GM18870 (cell line): ENCODE data around the gene ARHGEF11.

Experiments used
- ATAC-seq: cut with Tn5 transposase; IDR thresholded peaks from one replicate; pipeline ENCODE4 v1.9.1; 2021; ENCODE audit warnings: moderate library complexity; ENCODE audit not compliant: unreplicated experiment

Gene ARHGEF11

DNA sequence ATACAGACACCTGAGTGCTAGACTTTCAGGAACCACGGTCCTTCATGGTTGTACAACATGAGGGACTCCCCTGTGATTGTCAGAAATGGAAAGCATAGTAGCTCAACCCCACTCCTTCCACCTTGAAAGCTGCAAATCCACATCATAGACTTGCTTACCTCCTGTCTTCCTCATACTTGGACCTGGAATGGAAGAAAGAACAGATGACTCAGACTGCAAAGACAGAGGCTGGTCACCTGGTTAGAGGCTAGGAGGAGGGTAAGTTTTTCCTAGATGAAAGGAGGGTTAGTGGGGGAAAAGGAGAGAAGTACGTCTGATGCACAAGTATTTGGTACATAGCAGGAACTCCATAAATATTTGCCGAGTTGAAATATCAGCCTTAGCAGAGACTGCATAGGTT, 87.9 kb downstream of the ARHGEF11 start:
- no peak for ATAC-seq

DNA sequence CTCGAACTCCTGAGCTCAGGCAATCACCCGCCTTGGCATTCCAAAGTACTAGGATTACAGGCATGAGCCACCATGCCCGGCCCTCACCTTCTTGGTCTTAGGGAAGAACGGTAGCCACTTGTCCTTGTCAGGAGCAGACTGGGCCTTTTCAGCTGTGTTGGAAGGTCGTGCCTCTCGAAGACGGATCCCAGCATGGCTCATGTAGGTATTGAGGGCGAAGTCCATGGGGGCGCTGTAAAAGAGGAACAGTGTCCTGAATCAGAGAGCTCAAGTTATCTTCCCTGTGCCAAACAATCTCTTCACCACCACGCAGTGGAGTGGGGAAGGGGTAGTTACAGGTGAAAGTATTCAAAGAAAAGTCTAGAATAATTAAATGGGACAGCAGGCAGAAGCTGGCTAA, 89.2 kb downstream of the ARHGEF11 start:
- no peak for ATAC-seq

DNA sequence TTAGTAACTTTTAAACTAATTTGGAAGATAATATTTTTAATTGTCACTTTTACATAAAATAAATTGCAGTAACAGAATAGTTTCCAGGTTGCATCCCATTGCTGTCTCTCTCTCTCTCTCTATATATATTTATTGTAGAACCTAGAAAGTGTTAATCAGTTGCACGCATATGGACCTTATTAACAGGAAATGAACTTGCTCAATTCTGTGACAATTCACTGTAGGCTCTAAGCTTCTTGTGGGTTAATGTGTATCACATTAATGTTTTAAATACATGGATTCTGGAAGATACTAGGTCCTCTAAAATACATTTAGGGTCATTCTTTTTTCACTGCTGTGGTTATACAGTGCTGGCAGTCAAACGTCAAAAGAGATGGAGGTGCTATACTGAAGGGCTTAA, 92.0 kb downstream of the ARHGEF11 start:
- no peak for ATAC-seq

DNA sequence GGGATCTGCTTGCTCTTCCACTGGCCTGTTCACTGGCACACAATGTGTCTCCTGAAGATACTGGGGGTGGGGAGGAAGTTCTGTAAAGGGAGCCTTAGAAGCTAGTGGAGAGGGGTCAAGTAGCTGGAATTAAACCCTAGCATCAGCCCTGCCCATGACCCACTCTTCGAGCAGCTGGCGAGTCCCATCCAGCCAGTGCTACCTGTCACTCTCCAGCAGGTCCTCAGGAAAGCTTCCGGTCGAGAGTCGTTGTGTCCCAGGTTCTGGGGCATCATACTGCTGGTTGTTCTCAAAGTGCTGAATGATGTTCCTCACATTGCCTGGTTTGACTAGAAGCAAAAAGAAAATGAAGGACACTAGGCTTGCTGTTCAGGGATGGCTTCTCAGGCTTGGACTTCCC, 94.2 kb downstream of the ARHGEF11 start:
- no peak for ATAC-seq

DNA sequence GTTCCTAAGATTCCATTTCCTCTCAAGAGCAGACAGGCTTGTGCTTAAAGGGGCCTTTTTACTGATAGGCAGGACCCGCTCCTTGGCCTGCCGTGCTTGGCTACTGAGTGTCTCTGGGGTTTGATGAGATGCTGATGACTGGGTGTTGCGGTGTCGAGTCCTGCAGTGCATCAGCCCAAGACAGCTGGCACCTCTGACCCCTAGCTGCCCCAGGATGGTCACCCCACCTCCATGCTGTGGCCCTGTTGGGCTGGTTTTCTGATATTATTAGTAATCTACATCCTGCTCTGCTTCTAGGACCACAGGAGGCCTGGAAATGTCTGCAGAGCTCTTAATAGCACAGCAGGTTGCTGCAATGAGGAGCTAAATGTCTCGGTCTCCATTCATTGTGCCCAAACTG, 96.4 kb downstream of the ARHGEF11 start:
- ATAC-seq, result no peak

DNA sequence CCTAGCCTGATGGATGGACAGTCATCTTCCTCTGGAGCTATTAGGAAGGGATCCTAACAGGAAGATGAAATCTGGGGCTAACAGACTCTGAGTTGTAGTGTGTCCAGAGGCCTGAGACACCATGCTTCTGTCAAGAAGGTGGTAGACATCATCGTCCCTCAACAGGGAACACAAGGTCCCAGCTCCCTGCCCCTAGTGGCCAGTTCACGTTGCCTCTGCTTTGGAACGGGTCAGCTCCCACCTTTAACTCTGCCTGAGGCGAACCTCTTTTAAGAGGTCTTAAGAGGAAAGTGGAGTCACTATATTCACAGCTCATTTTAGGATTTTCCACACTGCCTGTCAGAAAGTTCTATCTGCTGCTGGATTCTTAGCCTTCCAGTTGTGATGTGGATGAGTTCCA, 96.8 kb downstream of the ARHGEF11 start:
- ATAC-seq, result no peak

DNA sequence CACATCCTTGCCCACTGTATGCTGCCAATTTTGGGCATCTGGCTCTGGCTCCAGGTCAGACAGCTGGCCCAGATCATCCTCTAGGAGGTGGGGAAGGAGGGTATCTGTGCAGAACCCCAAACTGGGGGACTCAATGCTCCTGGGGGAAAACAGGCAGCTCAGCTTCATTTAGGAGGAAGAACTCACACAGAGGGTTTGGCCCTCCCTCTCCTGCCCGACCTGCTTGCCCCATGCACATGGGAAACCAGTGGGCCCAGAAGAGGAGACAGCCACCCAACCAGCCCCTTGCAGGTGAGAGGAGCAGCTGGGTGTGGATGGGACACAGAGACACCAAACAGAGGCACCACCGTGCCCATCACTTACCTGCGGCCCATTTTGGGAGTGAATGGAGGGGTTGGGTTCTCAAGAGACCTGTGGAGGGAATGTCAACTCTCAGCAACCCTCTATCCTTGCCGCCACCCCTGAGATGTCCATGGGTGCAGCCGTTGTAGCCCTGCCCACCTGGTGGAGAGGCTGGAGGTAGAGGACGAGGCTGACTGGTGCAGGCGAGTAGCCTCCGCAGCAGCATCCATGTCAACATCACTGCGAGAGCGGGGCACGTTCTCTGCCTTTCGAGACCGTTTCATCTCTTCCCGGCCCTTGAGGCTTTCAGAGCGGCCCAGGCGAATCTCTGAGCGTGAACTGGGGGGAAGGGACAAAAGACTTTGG, 97.6 kb downstream of the ARHGEF11 start:
- ATAC-seq, result no peak

DNA sequence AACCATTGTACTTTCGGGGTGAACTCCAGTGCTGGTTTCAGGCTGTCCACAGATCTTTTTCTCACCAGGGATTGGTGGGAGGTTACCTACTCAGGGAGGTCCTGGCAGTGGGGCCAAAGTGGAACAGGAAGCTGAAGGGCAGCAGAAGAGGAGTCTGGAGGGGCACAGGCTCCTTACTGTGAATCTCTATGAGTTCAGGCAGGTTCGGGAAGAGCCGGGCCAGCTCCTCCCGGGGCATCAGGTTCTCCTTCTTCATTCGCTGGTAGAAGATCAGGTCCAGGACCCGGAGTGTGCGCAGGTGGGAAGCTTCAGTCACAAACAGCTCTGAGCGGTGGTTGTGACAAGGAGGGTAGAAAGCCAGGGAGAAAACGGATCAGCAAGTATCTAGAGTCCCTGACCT, 98.4 kb downstream of the ARHGEF11 start:
- no peak for ATAC-seq

DNA sequence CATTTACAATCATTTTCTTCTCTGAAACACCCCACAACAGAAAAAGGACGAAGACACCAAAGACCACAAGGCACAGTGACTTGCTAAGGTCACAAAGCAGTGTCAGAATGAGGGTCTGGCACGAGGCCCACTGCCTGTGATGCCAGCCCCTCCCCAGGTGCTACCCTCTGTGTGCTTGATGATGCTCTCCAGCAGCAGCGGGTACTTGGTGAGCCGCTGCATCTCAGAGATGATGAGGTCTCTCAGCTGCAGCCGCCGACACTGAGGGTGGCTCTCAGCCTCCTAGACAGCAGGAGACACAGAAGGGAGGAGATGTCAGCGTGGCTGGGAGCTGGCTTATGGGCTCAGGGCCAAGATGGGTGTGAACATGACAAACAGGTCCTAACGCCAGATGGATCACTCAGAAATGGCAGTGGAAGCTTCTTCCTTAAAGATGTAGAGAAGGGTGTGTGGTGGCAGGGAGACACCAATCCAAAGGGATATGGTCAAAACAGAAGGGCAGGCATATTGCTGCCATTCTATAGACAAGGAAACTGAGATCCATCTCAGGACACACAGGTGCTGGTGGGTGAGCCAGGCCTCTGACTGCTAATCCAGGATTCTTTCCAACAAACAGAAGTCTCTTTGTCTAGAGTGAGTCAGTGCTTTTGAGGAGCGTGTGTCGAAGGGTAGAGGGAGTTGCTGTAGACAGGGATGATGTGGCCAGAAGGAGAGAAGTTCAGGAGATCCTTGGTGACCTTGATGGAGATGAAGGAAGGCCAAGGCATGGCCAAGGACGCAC, 99.5 kb downstream of the ARHGEF11 start:
- no peak for ATAC-seq

DNA sequence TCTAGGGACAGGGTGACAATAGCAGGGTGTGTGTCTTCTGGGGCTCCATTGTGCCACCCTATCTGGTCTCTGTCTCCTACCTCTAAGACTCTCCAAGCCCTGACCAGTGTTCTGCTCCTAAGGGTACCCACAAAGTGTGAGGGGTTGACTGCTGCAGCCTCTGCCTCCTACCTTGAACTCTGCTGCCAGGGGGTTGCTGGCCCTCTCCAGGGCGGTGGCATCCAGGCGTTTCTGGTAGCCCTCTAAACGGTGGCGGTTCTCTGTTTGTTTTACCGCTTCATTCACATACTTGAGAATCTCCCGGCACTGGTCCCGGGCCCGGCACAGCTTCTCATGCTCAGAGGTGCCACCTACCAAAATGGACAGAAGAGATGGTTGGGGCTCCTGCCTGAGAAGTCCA, 100.7 kb downstream of the ARHGEF11 start:
- no peak for ATAC-seq

DNA sequence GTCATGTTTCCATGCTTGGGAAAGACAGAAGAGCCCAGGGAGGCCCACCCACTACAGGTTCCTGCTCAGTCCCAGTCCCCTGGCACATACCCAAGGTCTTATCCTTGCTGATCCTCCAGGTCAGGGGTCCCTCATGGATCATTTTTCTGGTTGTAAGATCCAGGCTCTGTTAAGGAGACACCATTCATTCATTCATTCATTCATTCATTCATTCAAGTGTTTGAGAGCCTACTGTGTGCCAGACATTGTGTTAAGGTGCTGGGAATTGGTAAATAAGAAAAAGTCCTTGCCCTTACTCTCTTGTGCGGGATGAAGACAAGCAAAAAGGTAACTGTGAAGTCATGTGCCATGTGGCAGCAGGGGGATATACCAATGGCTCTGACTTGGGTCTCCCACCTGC, 101.3 kb downstream of the ARHGEF11 start:
- no peak for ATAC-seq

DNA sequence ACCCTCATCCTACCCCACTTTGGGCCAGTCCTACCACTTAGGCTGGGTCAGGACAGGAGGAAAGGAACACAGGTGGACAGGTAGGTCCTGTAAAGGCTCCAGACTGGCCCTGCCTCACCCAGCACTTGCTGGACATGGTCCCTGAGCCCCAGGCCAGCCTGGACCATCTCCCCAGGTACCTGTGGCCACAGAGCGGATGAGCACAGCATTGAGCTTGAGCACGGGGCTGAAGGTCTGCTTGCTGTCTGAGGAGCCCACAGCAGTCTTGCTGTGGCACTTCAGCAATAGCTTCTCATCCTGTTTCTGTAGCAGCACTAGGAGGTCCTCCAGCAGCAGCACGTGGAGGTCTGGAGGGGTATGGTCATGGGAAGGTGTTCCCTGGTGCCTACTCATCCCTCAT, 101.8 kb downstream of the ARHGEF11 start:
- no peak for ATAC-seq

DNA sequence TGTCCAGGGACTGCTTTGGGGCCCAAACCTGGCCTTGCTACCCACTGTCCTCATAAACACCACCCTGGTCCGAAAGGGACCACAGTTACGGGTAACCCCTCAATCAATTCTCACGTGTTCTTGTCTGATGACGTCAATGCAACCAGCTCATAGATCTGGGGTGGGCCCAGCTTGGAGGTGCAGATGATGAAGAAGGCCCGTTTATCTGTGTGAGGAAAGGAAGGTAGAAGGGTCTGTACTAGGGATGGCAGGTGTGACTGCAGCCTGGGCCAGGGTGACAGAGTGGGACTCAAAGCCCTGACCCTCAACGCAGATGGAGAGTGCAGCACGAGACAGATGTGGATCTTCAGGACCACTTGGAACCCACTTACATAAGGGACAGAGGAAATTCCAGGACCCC, 103.0 kb downstream of the ARHGEF11 start:
- ATAC-seq, result no peak

DNA sequence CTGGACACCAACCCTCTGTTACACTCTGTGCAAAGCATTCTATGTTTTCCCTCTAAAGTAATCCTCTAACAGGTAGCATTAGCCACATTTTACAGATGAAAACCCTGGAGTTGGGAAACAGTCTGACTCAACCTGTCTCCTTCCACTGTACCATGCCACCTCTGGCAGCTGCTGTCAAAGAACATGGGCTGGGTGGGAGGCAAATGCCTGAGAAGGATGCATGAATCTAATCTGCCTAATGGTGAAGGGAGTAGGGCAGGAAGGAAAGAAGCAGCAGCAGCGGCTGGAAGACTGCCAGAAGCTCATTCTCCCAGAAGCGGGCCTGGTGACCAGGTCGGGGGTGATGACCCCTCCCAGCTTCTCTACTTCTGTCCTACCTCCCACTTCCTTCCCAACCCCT, 103.4 kb downstream of the ARHGEF11 start:
- ATAC-seq, result no peak

DNA sequence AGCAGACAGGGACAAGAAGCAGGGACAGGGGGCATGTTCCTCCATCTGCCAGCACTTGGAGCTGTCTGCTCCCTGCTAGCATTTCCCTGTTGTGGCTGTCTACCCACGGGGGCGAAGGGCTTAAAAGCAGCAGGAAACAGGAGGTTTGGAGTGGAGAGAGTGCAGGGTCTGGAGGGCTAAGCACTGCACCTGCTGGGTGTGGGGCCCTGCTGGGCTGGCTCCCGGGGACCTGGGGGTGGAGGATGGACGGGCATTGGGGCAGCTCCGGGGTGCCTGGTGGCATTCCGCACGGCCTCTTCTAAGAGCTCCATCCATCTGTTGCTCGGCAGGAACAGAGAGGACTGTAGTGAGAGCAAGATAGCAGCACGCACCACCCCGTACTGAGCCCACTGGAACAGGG, 103.9 kb downstream of the ARHGEF11 start:
- no peak for ATAC-seq

DNA sequence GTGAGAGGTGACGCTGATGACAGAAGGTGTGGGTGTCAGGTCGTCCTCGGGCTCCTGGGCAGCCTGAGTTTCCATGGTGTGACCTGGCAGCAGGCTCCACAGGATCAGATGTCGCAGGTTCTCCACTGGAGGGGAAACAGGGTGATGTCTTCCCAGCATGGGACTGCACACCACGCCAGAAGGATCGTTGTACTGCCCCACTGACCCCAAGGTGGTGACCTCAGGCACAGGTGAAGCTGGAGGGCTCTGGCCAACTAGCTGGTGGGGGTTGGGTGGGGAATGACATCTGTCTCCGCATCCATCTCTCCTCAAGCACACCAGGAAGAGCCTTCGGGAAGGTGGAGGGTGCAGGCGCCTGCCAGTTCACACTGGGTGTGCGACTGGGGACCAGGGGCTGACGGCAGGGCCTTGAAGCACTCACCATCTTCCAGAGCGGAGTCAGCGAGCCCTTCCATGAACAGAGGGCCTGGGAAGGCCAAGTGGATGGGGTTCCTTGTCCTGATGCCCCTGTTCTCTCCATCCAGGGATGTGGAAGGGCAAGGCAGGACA, 105.7 kb downstream of the ARHGEF11 start:
- no peak for ATAC-seq

DNA sequence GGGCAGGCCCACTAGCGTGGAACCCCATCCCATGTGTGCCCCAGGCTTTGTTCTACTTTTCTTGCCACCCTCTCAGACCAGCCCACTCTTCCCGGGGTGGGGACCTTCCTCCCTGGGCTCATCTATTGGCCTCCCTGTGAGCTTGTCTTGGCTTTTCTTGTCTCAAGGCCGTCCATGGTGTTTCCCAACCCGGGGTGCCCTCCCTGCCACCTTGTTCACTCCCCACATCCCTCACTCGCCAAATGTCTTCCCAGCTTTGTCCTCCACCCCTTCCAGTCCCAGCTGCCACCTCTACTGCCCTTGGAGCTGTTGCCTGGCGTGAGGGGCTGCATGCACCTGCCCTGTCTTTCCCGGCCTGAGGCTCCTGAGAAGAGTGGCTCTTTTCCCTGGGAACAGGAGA, 106.7 kb downstream of the ARHGEF11 start:
- ATAC-seq, result no peak

DNA sequence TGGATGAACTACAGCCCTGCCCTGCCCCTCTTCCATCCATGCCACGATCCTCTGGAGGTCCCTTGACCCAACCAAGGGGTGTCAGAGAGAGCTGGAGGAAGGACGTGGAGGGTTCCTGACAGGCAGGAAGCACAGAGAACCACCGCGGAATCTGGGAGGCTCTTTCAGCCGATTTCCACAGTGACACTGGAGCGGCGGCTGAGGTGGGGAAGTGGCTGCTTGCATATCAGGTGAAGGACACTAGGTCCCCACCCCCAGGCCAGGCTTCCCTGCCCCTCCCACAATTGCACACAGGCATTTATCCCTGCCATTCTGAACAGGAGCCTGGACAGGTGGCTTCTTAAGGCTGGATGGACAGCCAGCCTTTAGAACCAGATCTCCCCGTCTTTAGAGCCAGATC, 107.7 kb downstream of the ARHGEF11 start:
- no peak for ATAC-seq

DNA sequence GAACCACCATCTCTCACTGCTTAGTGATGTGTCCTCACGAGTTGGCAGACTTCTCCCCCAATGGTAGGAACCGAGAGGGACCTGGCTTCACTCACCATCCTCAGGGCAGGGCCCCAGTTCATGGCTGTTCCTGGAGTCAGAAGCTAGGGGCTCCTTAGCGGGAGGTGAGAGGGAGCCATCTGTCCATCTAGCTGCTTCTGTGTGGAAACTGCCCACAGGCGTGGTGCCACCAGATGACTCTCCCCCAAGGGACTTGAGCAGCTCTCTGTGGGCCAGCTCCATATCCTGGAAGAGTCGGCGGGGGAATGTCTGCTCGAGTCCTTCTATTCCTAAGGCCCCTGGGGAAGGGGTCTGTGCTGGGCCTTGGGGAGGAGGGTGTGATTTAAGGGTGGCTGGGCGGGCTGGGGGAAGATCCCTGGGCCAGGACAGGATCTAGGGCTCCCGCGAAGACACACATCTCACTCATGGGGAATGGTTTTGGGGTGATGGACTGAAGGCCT, 108.8 kb downstream of the ARHGEF11 start:
- no peak for ATAC-seq

DNA sequence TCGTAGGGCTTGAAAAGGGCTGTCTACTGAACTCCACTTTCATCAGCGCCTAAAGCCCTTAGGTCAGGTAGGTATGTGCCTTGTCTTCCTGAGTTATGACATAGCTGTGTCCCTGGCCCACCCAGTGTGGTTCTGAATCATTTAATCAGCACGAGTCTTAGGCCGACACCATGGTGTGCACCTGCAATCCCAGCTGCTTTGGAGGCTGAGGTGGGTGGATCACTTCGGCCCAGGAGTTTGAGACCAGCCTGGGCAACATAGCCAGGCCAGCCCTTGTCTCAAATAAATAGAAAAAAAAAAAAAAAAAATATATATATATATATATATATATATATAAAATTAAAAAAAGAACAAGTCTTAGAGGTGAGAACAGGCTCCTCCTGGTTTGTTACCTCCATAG, 109.4 kb downstream of the ARHGEF11 start:
- ATAC-seq, result no peak

DNA sequence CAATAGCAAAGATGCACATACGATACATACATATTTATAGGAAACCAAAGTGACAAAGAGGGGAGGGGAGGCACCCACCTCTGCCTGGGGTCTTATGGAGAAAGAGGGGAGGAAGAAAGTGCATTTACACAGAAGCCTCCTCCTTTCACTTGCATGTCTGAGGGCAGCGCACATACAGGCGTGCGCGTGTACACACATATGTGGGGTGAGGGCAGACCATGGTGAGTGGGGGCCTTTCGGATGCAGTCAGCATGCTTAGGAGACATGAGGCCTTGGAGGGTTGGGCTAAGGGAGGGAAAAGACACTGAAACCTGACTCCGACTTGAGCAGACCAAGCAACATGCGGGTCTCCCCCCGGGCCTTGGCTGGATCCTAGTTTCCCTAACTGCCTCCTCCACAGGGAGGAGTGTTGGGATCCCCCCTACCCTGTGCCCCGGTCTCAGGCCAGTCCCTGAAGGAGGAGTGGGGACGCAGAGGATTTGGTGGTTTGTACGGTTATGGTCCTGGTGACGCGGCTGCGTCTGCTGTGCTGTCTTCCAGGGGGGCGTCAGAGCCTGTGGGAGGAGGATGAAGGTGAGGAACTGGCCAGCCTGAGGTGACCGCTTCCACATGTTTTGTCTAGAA, 109.9 kb downstream of the ARHGEF11 start:
- no peak for ATAC-seq

DNA sequence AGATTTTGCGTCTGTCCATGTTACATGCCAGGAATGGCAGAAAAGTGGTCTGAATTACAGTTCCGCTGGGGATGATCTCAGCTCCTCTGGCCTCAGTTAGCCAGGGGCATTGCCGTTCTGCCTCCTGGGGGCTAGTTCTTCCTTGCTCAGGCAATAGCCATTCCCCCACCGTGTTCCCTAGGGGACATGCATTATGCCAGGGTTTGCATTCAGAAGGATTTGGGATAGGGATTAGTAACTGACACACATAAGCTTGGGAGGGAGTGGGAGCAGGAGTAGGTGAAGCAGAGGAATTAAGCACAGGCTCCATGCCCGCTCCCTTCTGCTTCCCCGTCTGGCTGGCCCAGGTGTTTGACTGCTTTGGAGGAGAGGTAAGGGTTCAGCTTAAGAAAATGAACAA, 112.4 kb downstream of the ARHGEF11 start:
- no peak for ATAC-seq
